Heart left ventricle (tissue), 16 donors: Measurements from ENCODE around the gene HPN. TPM values are rescaled to one million over a fixed set of nuclear protein-coding genes. Genes with fewer than 3 reads are reported as not detected.

Experiments used
- ATAC-seq, 4 donors: fragments of 200-7000 bp; cut with Tn5 transposase; one replicate each; pipeline ENCODE4 v1.9.1; 2020 to 2022; ENCODE audit warnings: moderate library complexity in 4 of 4, mild to moderate bottlenecking in 3 of 4, moderate number of reproducible peaks in 1 of 4
- DNase-seq, 5 donors: peaks; one replicate each; pipeline ENCODE4 v3.0.0-alpha.2; 2020
- H3K27ac ChIP-seq, 12 donors: fragments of 200-600 bp; sonication (generic) in 4 of 12; one replicate each; pipeline versions ENCODE4 v1.5.0 to v1.8.0; 2016 to 2022; ENCODE audit warnings: mild to moderate bottlenecking in 2 of 12
- H3K27me3 ChIP-seq, 9 donors: fragments of 200-600 bp; sonication (generic) in 2 of 9; one replicate each; pipeline versions ENCODE4 v1.5.1 to v1.8.0; 2016 to 2022; ENCODE audit warnings: mild to moderate bottlenecking in 3 of 9
- H3K36me3 ChIP-seq, 9 donors: fragments of 200-600 bp; sonication (generic) in 2 of 9; one replicate each; pipeline versions ENCODE4 v1.5.0 to v1.8.0; 2018 to 2022; ENCODE audit warnings: mild to moderate bottlenecking in 2 of 9
- H3K4me1 ChIP-seq, 12 donors: fragments of 200-600 bp; sonication (generic) in 4 of 12; one replicate each; pipeline versions ENCODE4 v1.5.0 to v1.8.0; 2016 to 2022; ENCODE audit warnings: mild to moderate bottlenecking in 3 of 12
- H3K4me3 ChIP-seq, 12 donors: fragments of 200-600 bp; sonication (generic) in 4 of 12; one replicate each; pipeline versions ENCODE4 v1.5.0 to v1.8.0; 2017 to 2022; ENCODE audit warnings: mild to moderate bottlenecking in 9 of 12, moderate library complexity in 4 of 12
- H3K9me3 ChIP-seq, 12 donors: fragments of 200-600 bp; sonication (generic) in 4 of 12; one replicate each; pipeline versions ENCODE4 v1.5.0 to v1.8.0; 2016 to 2022; ENCODE audit warnings: mild to moderate bottlenecking in 1 of 12
- CTCF ChIP-seq, 12 donors: fragments of 200-600 bp; sonication (generic) in 4 of 12; IDR thresholded peaks; one replicate each; pipeline versions ENCODE4 v1.5.0 to v1.8.0; 2018 to 2022; ENCODE audit warnings: antibody characterized with exemption in 12 of 12, mild to moderate bottlenecking in 5 of 12
- POLR2A ChIP-seq, 2 donors: fragments of 450-650 bp; IDR thresholded peaks; one replicate each; pipeline ENCODE4 v1.6.1; 2017; ENCODE audit warnings: antibody characterized with exemption in 2 of 2, mild to moderate bottlenecking in 2 of 2, moderate library complexity in 2 of 2
- WGBS, 4 donors: extraction: QIAGEN DNeasy Blood & Tissue Kit in 2 of 4; methylation state at CpG; one replicate each; pipeline versions ENCODE4 v1.1.5 to v1.1.7; 2013 to 2018; 5-methylcytosine and 5-hydroxymethylcytosine counted together
- intact Hi-C, 10 donors: fragments of 100-400 bp; cut with DNase I; formaldehyde crosslinking; loops; one replicate each; pipeline versions ENCODE4 v1.11.1 to v1.14.2; 2022
- polyA plus RNA-seq, 2 donors: library from polyadenylated mRNA; stranded (reverse); fragments of 200-250 nt; gene quantifications; one replicate each; pipeline ENCODE4 v1.2.3, GENCODE V29; 2013
- total RNA-seq, 9 donors: library from RNA; depleted of rRNA in 2 of 9; stranded (reverse); fragments of >200 nt in 2 of 9; fragmentation: NEBNext Ultra II Directional in 3 of 9; extraction: Animal tissue kit (Norgen Biotek cat#: 25700) in 3 of 9; gene quantifications; one replicate each; pipeline versions ENCODE4 v1.1.0 to v1.2.4, GENCODE V29; 2016 to 2023
- donor health status: ischemic (EF 13 %, LVEDD 7.1; RV severe dilation, severe dysfunction).
- donor health status: healthy with polysubstance abuse.
- donor health status: DM: no; HTN: yes; CAD: no.
- donor health status: DM: no; HTN: no; CAD: no.
- donor health status: ischemic (EF 25% LVEDD 6.9; RV normal size, moderate dysfunction).
- donor health status: ischemic (EF 25% LVEDD 5.7; RV mildly dilated, moderate dysfunction).
- donor health status: healthy.
- donor health status: DM: yes; HTN: yes; CAD: no.
- donor health status: ischemic (EF 35%, LVEDD 5.7; RV mildly dilated, moderate dysfunction).
- donor health status: nonischemic (EF 11% LVEDD 7.7; RV severe dilation, severe dysfunction).
- donor health status: DM: yes; HTN: yes; CAD: no.
- donor health status: PGD.
- donor health status: ischemic (EF 29% LVEDD 5.4; RV normal size, mild dysfunction).
- donor health status: nonischemic (EF 23%, LVEDD 6.1; RV moderate dilation, normal function).

Gene HPN
- total and polyA plus RNA-seq, 11 donors = 0.80 to 13.4 (median 3.2) TPM

- intact Hi-C loops = loop anchor here in 3 of 10 donors (5.0 kb wide), 2 partner anchors 46 to 121 kb away; no protein-coding TSS in a partner anchor
- Histone ChIP-seq H3K9me3 (no peaks in the 10 kb centered on the region), H3K36me3 (no peaks in the 10 kb centered on the region), H3K27ac (no peak overlapping the region), H3K4me1 (peaks cover 0 to 9% (median 4%) of the 10 kb centered on the region in 12 donors), H3K27me3 (peaks cover 0 to 26% (median 7%) of the 10 kb centered on the region in 9 donors), H3K4me3 (no peak overlapping the region)
- no peak for ATAC-seq
- peak in 1 of 5 donors; percentile 4 for DNase-seq
- TF ChIP-seq CTCF (IDR thresholded peaks at IDR 0.05) (no peak), POLR2A (IDR thresholded peaks at IDR 0.05) (no peak)
- WGBS, 4 donors = 91 to 98% (median 95%) methylated on average over 5 of the region's 5 CpGs
Measured at GRCh38 chr19:35093430-35093829, 51.9 kb downstream of the HPN start.

- Histone ChIP-seq H3K4me3 (no peak overlapping the region), H3K9me3 (no peaks in the 10 kb centered on the region), H3K27me3 (peaks cover 0 to 26% (median 7%) of the 10 kb centered on the region in 9 donors), H3K27ac (no peak overlapping the region), H3K36me3 (no peaks in the 10 kb centered on the region), H3K4me1 (peaks cover 0 to 14% (median 4%) of the 10 kb centered on the region in 12 donors)
- intact Hi-C loops = loop anchor here in 3 of 10 donors (5.0 kb wide), 2 partner anchors 47 to 122 kb away; no protein-coding TSS in a partner anchor
- ATAC-seq = no peak
- WGBS, 4 donors = 84 to 90% (median 87%) methylated on average over 3 to 11 of the region's 11 CpGs
- TF ChIP-seq CTCF (IDR thresholded peaks at IDR 0.05) (no peak), POLR2A (IDR thresholded peaks at IDR 0.05) (no peak)
- DNase-seq = peak in 1 of 5 donors; percentile 34
Measured at GRCh38 chr19:35093941-35094647, 52.6 kb downstream of the HPN start.

- Histone ChIP-seq H3K4me3 (no peak overlapping the region), H3K4me1 (peaks cover 0 to 14% (median 4%) of the 10 kb centered on the region in 12 donors), H3K27me3 (peaks cover 0 to 25% (median 6%) of the 10 kb centered on the region in 9 donors), H3K9me3 (no peaks in the 10 kb centered on the region), H3K27ac (no peak overlapping the region), H3K36me3 (no peaks in the 10 kb centered on the region)
- 86 to 96% (median 94%) methylated on average over 4 of the region's 4 CpGs for WGBS, 4 donors
- DNase-seq (peak in 1 of 5 donors; percentile 1), ATAC-seq (no peak)
- intact Hi-C loops = loop anchor here in 4 of 10 donors (5.0 kb wide), 3 partner anchors 47 to 122 kb away; no protein-coding TSS in a partner anchor
- no peak for TF ChIP-seq CTCF (IDR thresholded peaks at IDR 0.05)
- TF ChIP-seq POLR2A (IDR thresholded peaks at IDR 0.05) = no peak
Measured at GRCh38 chr19:35094656-35095055, 53.1 kb downstream of the HPN start.

- ATAC-seq (no peak), DNase-seq (peak in 1 of 5 donors; percentile 35)
- intact Hi-C loops = loop anchor here in 1 of 10 donors (5.0 kb wide), 1 partner anchor 119 kb away; no protein-coding TSS in a partner anchor
- H3K9me3 ChIP-seq = no peaks in the 10 kb centered on the region
- peaks cover 0 to 7% (median 1%) of the 10 kb centered on the region in 12 donors for H3K4me1 ChIP-seq
- H3K27me3 ChIP-seq = peaks cover 0 to 17% (median 4%) of the 10 kb centered on the region in 9 donors
- no peak for TF ChIP-seq CTCF (IDR thresholded peaks at IDR 0.05)
- TF ChIP-seq POLR2A (IDR thresholded peaks at IDR 0.05) = no peak
- 67 to 77% (median 74%) methylated on average over 8 of the region's 8 CpGs for WGBS, 4 donors
- H3K4me3 ChIP-seq = no peak overlapping the region
- no peak overlapping the region for H3K27ac ChIP-seq
- H3K36me3 ChIP-seq = no peaks in the 10 kb centered on the region
Measured at GRCh38 chr19:35095667-35096368, 54.3 kb downstream of the HPN start.
